K562 (cell line): ENCODE results near the gene INO80. TPM values are rescaled to one million over a fixed set of nuclear protein-coding genes. Genes with fewer than 3 reads are reported as not detected.

Source experiments
- ATAC-seq: fragments of 200-7000 bp; cut with Tn5 transposase; 3 replicates; pipeline ENCODE4 v1.9.1; 2020; ENCODE audit warnings: moderate library complexity
- BruUV-seq: library from RNA; stranded (reverse); fragments of 400-500 nt; replicated peaks from 2 replicates; lab custom pipeline; 2021; lab: Mats Ljungman, UMichigan
- CTCF ChIA-PET: fragments of 300-600 bp; formaldehyde crosslinking; extraction: SDS; loops from one replicate; lab custom pipeline; 2021; ENCODE audit warnings: low intra/inter-chr PET ratio; lab: Yijun Ruan, JAX
- POLR2A ChIA-PET: fragments of 300-600, 350-650 bp; sonication (Branson Sonifier 250); formaldehyde crosslinking; extraction: SDS; loops from one replicate; lab custom pipeline; 2021; ENCODE audit warnings: antibody characterized with exemption, inconsistent platforms; lab: Yijun Ruan, JAX
- DNase-seq, 4 experiments: peaks; one replicate each; pipeline versions ENCODE4 v3.0.0 to v3.0.0-alpha.2; 2011 to 2018; ENCODE audit warnings: low spot score in 3 of 4, mixed read lengths in 3 of 4; ENCODE audit errors: extremely low read depth in 1 of 4
- FAIRE-seq: peaks from 2 replicates; lab custom pipeline; 2011; peaks lifted over from hg19 to GRCh38; lab: Jason Lieb, UNC
- H2AFZ ChIP-seq: 2 replicates; pipeline ENCODE4 v1.6.0; 2011; ENCODE audit warnings: low read depth, low read length, control low read depth, inconsistent platforms
- H3K27ac ChIP-seq: fragments of 200-600 bp; 3 replicates; pipeline ENCODE4 v1.8.0; 2011; ENCODE audit warnings: low read depth, mild to moderate bottlenecking, control low read depth, inconsistent platforms, low read length, moderate library complexity, mixed read lengths; ENCODE audit errors: extremely low read depth
- H3K27me3 ChIP-seq, 2 experiments: fragments of 300-600 bp in 1 of 2; 2 replicates in 1 of 2; 3 replicates in 1 of 2; pipeline versions ENCODE4 v1.6.0 to v1.8.0; 2011; ENCODE audit warnings: inconsistent platforms in 2 of 2, low read length in 2 of 2, mild to moderate bottlenecking in 1 of 2, mixed read lengths in 1 of 2, moderate library complexity in 1 of 2; ENCODE audit not compliant: control insufficient read depth in 2 of 2, insufficient read depth in 2 of 2
- H3K36me3 ChIP-seq: fragments of 300-600 bp; 3 replicates; pipeline ENCODE4 v1.8.0; 2011; ENCODE audit warnings: mild to moderate bottlenecking, low read length, inconsistent platforms; ENCODE audit not compliant: control insufficient read depth, insufficient read depth
- H3K4me1 ChIP-seq, 2 experiments: fragments of 200-600 bp in 1 of 2; replicated peaks in 1 of 2; 2 replicates in 1 of 2; 3 replicates in 1 of 2; pipeline versions ENCODE4 v1.5.1 to v1.8.0; 2011; ENCODE audit warnings: inconsistent platforms in 2 of 2, low read length in 2 of 2, mild to moderate bottlenecking in 1 of 2, mixed read lengths in 1 of 2, moderate library complexity in 1 of 2; ENCODE audit not compliant: control insufficient read depth in 2 of 2, insufficient read depth in 2 of 2
- H3K4me2 ChIP-seq: 2 replicates; pipeline ENCODE4 v1.6.1; 2011; ENCODE audit warnings: low read length, control low read depth, inconsistent platforms, mixed read lengths; ENCODE audit not compliant: insufficient read depth
- H3K4me3 ChIP-seq: fragments of 200-600 bp; sonication (generic), shearing (Covaris generic); 2 replicates; pipeline ENCODE4 v1.5.1; 2016; ENCODE audit warnings: control low read depth, inconsistent platforms
- H3K79me2 ChIP-seq: fragments of 200-600 bp; 3 replicates; pipeline ENCODE4 v1.8.0; 2011; ENCODE audit warnings: low read length, inconsistent platforms; ENCODE audit not compliant: control insufficient read depth, insufficient read depth
- H3K9ac ChIP-seq, 2 experiments: 2 replicates each; pipeline versions ENCODE4 v1.6.0 to v1.6.1; 2011; ENCODE audit warnings: low read depth in 2 of 2, low read length in 2 of 2, control low read depth in 1 of 2, inconsistent platforms in 1 of 2, mild to moderate bottlenecking in 1 of 2, mixed read lengths in 1 of 2; ENCODE audit not compliant: insufficient read depth in 1 of 2
- H3K9me1 ChIP-seq: one replicate; pipeline ENCODE4 v1.6.0; 2011; ENCODE audit warnings: inconsistent platforms, mild to moderate bottlenecking, low read length, moderate library complexity; ENCODE audit not compliant: control insufficient read depth, insufficient read depth
- H3K9me3 ChIP-seq: replicated peaks from 2 replicates; pipeline ENCODE4 v1.5.1; 2011; ENCODE audit warnings: low read depth, low read length, inconsistent platforms; ENCODE audit not compliant: control insufficient read depth, insufficient read depth
- H4K20me1 ChIP-seq: replicated peaks from 2 replicates; pipeline ENCODE4 v1.6.1; 2011; ENCODE audit warnings: low read length, inconsistent platforms, mixed read lengths; ENCODE audit not compliant: control insufficient read depth, insufficient read depth
- GATA2 ChIP-seq: sonication (generic); formaldehyde crosslinking; IDR thresholded peaks from 2 replicates; pipeline ENCODE4 v1.4.0; 2020; ENCODE audit warnings: mild to moderate bottlenecking, missing genetic modification reagents
- JUND ChIP-seq, 2 experiments: IDR thresholded peaks; 2 replicates in 1 of 2; 3 replicates in 1 of 2; pipeline ENCODE4 v1.6.1; 2011; ENCODE audit warnings: borderline replicate concordance in 2 of 2, low read depth in 2 of 2, low read length in 2 of 2, improper control_type of control experiment in 1 of 2, missing biosample characterization in 1 of 2, missing genetic modification characterization in 1 of 2, missing genetic modification reagents in 1 of 2
- MCM5 ChIP-seq: fragments of 450-650 bp; IDR thresholded peaks from 2 replicates; pipeline ENCODE4 v1.6.1; 2016; ENCODE audit warnings: low read depth
- POU5F1 ChIP-seq: fragments of 150-350 bp; IDR thresholded peaks from 2 replicates; pipeline ENCODE4 v1.6.1; 2014; ENCODE audit warnings: borderline replicate concordance, low read length, low read depth, mild to moderate bottlenecking; ENCODE audit not compliant: partially characterized antibody
- PTRF ChIP-seq: fragments of 450-650 bp; IDR thresholded peaks from 2 replicates; pipeline ENCODE4 v1.6.1; 2016; ENCODE audit warnings: mild to moderate bottlenecking, missing genetic modification characterization, missing compliant biosample characterization
- RCOR1 ChIP-seq, 2 experiments: IDR thresholded peaks; 2 replicates each; pipeline ENCODE4 v1.6.1; 2012; ENCODE audit warnings: low read depth in 2 of 2, low read length in 2 of 2, borderline replicate concordance in 1 of 2, improper control_type of control experiment in 1 of 2
- SMAD3 ChIP-seq: fragments of 450-650 bp; formaldehyde crosslinking; conservative IDR thresholded peaks from 2 replicates; pipeline ENCODE4 v1.4.0; 2020; ENCODE audit warnings: mild to moderate bottlenecking
- WGBS: fragments of 100-300 bp; shearing (Covaris generic); methylation state at CpG from one replicate; pipeline ENCODE4 v1.1.6; 2016; ENCODE audit warnings: low coverage, mixed read lengths; ENCODE audit not compliant: insufficient coverage; ENCODE audit errors: missing lambda C conversion rate; 5-methylcytosine and 5-hydroxymethylcytosine counted together
- in situ Hi-C: fragments of 300-500 bp; cut with MboI; formaldehyde crosslinking; loops from 4 replicates; pipeline ENCODE4 v1.15.0; 2018; ENCODE audit warnings: inconsistent platforms, mixed read lengths
- intact Hi-C: fragments of 100-400 bp; cut with micrococcal nuclease; formaldehyde crosslinking; loops from 2 replicates; pipeline ENCODE4 v1.14.2; 2022
- polyA plus RNA-seq, 8 experiments: library from polyadenylated mRNA; depleted of rRNA in 4 of 8; stranded (reverse) in 5 of 8; unstranded in 3 of 8; fragments of >200 nt; fragmentation: Nextera tagmentation in 2 of 8; fragmentation: Illumina TruSeq in 1 of 8; extraction: Ambion mirVana in 2 of 8; extraction: Trizol in 1 of 8; gene quantifications; 2 replicates each; pipeline versions ENCODE4 v1.2.1 to v1.2.3, GENCODE V29; 2011 to 2014; ENCODE audit warnings: inconsistent platforms in 1 of 8, missing spikeins in 1 of 8
- total RNA-seq, 7 experiments: library from RNA; depleted of rRNA in 6 of 7; stranded (reverse); fragments of >200 nt in 6 of 7; fragmentation: Illumina TruSeq in 2 of 7; extraction: Trizol in 2 of 7; gene quantifications; 2 replicates each; pipeline versions ENCODE4 v1.2.1 to v1.2.3, GENCODE V29; 2011 to 2021; ENCODE audit warnings: low replicate concordance in 1 of 7
- TF ChIP-seq, protein P1 (sequence below): fragments of 250-450 bp; sonication (Bioruptor Pico); IDR thresholded peaks from 2 replicates; pipeline ENCODE4 v1.4.0; 2020; ENCODE audit warnings: mild to moderate bottlenecking, moderate library complexity
- TF ChIP-seq, protein P2 (sequence below): fragments of 250-450 bp; sonication (Bioruptor Pico); IDR thresholded peaks from 2 replicates; pipeline ENCODE4 v1.4.0; 2020; ENCODE audit warnings: mild to moderate bottlenecking, moderate library complexity
- TF ChIP-seq, protein P3 (sequence below): fragments of 450-650 bp; IDR thresholded peaks from 2 replicates; pipeline ENCODE4 v1.6.1; 2016; ENCODE audit warnings: borderline replicate concordance

Gene INO80
- total and polyA plus RNA-seq, 9 of the 15 experiments (the other 6 are each of a cell fraction or from before 2014, with no cell fraction given), result 1.1 to 25.7 (median 19.9) TPM

DNA sequence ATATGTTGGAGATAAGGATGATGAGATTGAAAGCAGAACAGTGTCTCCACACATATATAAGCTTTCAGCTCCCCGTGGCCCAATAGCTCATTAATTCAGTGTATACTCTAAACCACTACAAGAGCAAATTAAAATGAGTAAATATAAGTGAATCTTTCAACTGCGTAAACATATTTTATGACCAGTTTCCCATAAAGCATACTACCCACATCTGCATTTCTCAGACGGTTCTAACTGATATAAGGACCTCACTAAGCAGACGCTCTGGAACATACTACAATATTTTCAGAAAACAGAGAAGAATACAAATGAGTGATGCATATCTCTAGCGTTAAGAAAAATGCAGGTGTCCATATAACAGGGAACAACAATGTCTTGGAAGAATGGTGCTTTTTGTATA is 73.2 kb downstream of the INO80 start:
- peaks cover 84% of the 10 kb centered on the region for H3K36me3 ChIP-seq
- CTCF ChIA-PET, result no interaction called here
- TF ChIP-seq PTRF (tag), result no peak
- TF ChIP-seq, protein P1, sequence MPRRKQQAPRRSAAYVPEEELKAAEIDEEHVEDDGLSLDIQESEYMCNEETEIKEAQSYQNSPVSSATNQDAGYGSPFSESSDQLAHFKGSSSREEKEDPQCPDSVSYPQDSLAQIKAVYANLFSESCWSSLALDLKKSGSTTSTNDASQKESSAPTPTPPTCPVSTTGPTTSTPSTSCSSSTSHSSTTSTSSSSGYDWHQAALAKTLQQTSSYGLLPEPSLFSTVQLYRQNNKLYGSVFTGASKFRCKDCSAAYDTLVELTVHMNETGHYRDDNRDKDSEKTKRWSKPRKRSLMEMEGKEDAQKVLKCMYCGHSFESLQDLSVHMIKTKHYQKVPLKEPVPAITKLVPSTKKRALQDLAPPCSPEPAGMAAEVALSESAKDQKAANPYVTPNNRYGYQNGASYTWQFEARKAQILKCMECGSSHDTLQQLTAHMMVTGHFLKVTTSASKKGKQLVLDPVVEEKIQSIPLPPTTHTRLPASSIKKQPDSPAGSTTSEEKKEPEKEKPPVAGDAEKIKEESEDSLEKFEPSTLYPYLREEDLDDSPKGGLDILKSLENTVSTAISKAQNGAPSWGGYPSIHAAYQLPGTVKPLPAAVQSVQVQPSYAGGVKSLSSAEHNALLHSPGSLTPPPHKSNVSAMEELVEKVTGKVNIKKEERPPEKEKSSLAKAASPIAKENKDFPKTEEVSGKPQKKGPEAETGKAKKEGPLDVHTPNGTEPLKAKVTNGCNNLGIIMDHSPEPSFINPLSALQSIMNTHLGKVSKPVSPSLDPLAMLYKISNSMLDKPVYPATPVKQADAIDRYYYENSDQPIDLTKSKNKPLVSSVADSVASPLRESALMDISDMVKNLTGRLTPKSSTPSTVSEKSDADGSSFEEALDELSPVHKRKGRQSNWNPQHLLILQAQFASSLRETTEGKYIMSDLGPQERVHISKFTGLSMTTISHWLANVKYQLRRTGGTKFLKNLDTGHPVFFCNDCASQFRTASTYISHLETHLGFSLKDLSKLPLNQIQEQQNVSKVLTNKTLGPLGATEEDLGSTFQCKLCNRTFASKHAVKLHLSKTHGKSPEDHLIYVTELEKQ (CRISPR knock-in tag), result no peak
- TF ChIP-seq, protein P2, sequence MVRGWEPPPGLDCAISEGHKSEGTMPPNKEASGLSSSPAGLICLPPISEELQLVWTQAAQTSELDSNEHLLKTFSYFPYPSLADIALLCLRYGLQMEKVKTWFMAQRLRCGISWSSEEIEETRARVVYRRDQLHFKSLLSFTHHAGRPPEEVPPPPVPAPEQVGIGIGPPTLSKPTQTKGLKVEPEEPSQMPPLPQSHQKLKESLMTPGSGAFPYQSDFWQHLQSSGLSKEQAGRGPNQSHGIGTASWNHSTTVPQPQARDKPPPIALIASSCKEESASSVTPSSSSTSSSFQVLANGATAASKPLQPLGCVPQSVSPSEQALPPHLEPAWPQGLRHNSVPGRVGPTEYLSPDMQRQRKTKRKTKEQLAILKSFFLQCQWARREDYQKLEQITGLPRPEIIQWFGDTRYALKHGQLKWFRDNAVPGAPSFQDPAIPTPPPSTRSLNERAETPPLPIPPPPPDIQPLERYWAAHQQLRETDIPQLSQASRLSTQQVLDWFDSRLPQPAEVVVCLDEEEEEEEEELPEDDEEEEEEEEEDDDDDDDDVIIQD (CRISPR knock-in tag), result no peak
- no peak for TF ChIP-seq JUND (IDR thresholded peaks at IDR 0.05; ENCODE audit: borderline replicate concordance, low read depth, low read length)
- TF ChIP-seq JUND (tag; IDR thresholded peaks at IDR 0.05; ENCODE audit: borderline replicate concordance, low read depth, low read length), result no peak
- no peak for TF ChIP-seq GATA2
- TF ChIP-seq, protein P3, sequence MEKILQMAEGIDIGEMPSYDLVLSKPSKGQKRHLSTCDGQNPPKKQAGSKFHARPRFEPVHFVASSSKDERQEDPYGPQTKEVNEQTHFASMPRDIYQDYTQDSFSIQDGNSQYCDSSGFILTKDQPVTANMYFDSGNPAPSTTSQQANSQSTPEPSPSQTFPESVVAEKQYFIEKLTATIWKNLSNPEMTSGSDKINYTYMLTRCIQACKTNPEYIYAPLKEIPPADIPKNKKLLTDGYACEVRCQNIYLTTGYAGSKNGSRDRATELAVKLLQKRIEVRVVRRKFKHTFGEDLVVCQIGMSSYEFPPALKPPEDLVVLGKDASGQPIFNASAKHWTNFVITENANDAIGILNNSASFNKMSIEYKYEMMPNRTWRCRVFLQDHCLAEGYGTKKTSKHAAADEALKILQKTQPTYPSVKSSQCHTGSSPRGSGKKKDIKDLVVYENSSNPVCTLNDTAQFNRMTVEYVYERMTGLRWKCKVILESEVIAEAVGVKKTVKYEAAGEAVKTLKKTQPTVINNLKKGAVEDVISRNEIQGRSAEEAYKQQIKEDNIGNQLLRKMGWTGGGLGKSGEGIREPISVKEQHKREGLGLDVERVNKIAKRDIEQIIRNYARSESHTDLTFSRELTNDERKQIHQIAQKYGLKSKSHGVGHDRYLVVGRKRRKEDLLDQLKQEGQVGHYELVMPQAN, result no peak
- no peak for TF ChIP-seq MCM5
- TF ChIP-seq SMAD3 (CRISPR knock-in tag), result no peak
- TF ChIP-seq RCOR1 (IDR thresholded peaks at IDR 0.05; ENCODE audit: borderline replicate concordance in 1 of 2, low read depth in 2 of 2, low read length in 2 of 2), result no peak
- no peak for TF ChIP-seq POU5F1

More for the DNA sequence above, 73.2 kb downstream of the INO80 start:
- Histone ChIP-seq H4K20me1 (no peaks in the 10 kb centered on the region), H3K27ac (no peak overlapping the region), H3K9me1 (no peaks in the 10 kb centered on the region), H3K79me2 (no peaks in the 10 kb centered on the region), H3K4me1 (no peaks in the 10 kb centered on the region; a peak in 2 of 5 replicates), H2AFZ (no peak overlapping the region), H3K4me2 (no peak overlapping the region), H3K9ac (no peak overlapping the region), H3K4me3 (no peak overlapping the region), H3K9me3 (no peaks in the 10 kb centered on the region), H3K27me3 (no peaks in the 10 kb centered on the region)
- no TSS peak for BruUV-seq
- DNase-seq, result no peak
- intact Hi-C loops, result no loop called here
- in situ Hi-C loops, result no loop called here
- WGBS, result 85% methylated on average over 5 of the region's 5 CpGs
- no peak for FAIRE-seq
- POLR2A ChIA-PET, result interaction anchor here (0.6 to 1.4 kb wide), 3 partner anchors 13 to 57 kb away, joined by 3 to 4 read pairs (median 3); no protein-coding TSS in a partner anchor
- ATAC-seq, result no peak
